Stimulated activated CD4-positive, alpha-beta T cell treated with anti-CD3 and anti-CD28 coated beads, Interleukin-2, amount 100 ng/mL, for 24 hours (primary cell): ENCODE results near the gene FSD2.
A peak's percentile ranks its signal among the peaks of the same experiment; 100 is the strongest.
"Not testable (repeated sequence)": the region's sequence is repeated elsewhere in the genome, so short reads cannot be mapped to it uniquely, and the experiment has no call there.

ENCODE experiments used
- DNase-seq, 2 donors: peaks; one replicate each; pipeline ENCODE4 v3.0.0-alpha.2; 2020

Gene FSD2

GRCh38 chr15:82830427-82831173 lies 24.7 kb upstream of the FSD2 start:
- DNase-seq, result no peak

GRCh38 chr15:82829234-82829633 lies 23.4 kb upstream of the FSD2 start:
- DNase-seq, result no peak

- no peak for DNase-seq
These were observed 22.2 kb upstream of the FSD2 start for GRCh38 chr15:82828075-82828474.

- no peak for DNase-seq
These were observed 17.2 kb upstream of the FSD2 start for GRCh38 chr15:82823049-82823448.

GRCh38 chr15:82821851-82822250 lies 16.0 kb upstream of the FSD2 start:
- DNase-seq, result not testable (repeated sequence)

GRCh38 chr15:82821396-82821795 lies 15.5 kb upstream of the FSD2 start:
- DNase-seq, result not testable (repeated sequence)

GRCh38 chr15:82820128-82820527 lies 14.3 kb upstream of the FSD2 start:
- no peak for DNase-seq

GRCh38 chr15:82812994-82813393 lies 7.1 kb upstream of the FSD2 start:
- no peak for DNase-seq

- peak; percentile 26 to 35 for DNase-seq
These were observed 5.1 kb upstream of the FSD2 start for GRCh38 chr15:82810890-82811426.

- peak in 1 of 2 donors; percentile 42 for DNase-seq
These were observed 4.4 kb upstream of the FSD2 start for GRCh38 chr15:82810061-82810889.

- DNase-seq, result peak; percentile 93 to 96
These were observed 3.6 kb upstream of the FSD2 start, which contains the start of gene WHAMM for GRCh38 chr15:82809308-82810060. Gene WHAMM (plus strand): TSS chr15:82809628. CDS start chr15:82809727, 99 bp downstream.

GRCh38 chr15:82808634-82809041 lies 2.8 kb upstream of the FSD2 start:
- no peak for DNase-seq

GRCh38 chr15:82807920-82808633 lies 2.2 kb upstream of the FSD2 start:
- no peak for DNase-seq

- DNase-seq, result no peak
These were observed 1.3 kb downstream of the FSD2 start for GRCh38 chr15:82804575-82804949.

- no peak for DNase-seq
These were observed 1.9 kb downstream of the FSD2 start for GRCh38 chr15:82803793-82804574.

GRCh38 chr15:82802497-82802896 lies 3.4 kb downstream of the FSD2 start:
- no peak for DNase-seq

GRCh38 chr15:82799183-82799841 lies 6.6 kb downstream of the FSD2 start:
- no peak for DNase-seq

GRCh38 chr15:82798531-82799166 lies 7.2 kb downstream of the FSD2 start:
- DNase-seq, result no peak

GRCh38 chr15:82798104-82798503 lies 7.8 kb downstream of the FSD2 start:
- no peak for DNase-seq

- no peak for DNase-seq
These were observed 12.1 kb downstream of the FSD2 start for GRCh38 chr15:82793737-82794136.
